GM21526 (cell line): Measurements from ENCODE around the gene RGS19.

ENCODE experiments used
- ATAC-seq: cut with Tn5 transposase; IDR thresholded peaks from one replicate; pipeline ENCODE4 v1.9.1; 2021; ENCODE audit warnings: moderate library complexity; ENCODE audit not compliant: unreplicated experiment, low FRiP score

Gene RGS19

GRCh38 chr20:64108731-64109681 lies 29.7 kb upstream of the RGS19 start:
- no peak for ATAC-seq

- ATAC-seq = no peak
Measured at GRCh38 chr20:64107736-64108457, 28.6 kb upstream of the RGS19 start.

- ATAC-seq = no peak
Measured at GRCh38 chr20:64106981-64107735, 27.8 kb upstream of the RGS19 start, which contains the start of gene NPBWR2. Gene NPBWR2, minus strand, starts transcription at chr20:64107565. Its CDS starts 734 bp downstream, at chr20:64106831.

- no peak for ATAC-seq
Measured at GRCh38 chr20:64106435-64106961, 27.2 kb upstream of the RGS19 start.

- no peak for ATAC-seq
Measured at GRCh38 chr20:64105846-64106434, 26.6 kb upstream of the RGS19 start.

GRCh38 chr20:64104667-64105451 lies 25.5 kb upstream of the RGS19 start:
- ATAC-seq = no peak

GRCh38 chr20:64103871-64104666 lies 24.8 kb upstream of the RGS19 start:
- ATAC-seq = no peak

- ATAC-seq = no peak
Measured at GRCh38 chr20:64102647-64103354, 23.5 kb upstream of the RGS19 start.

- ATAC-seq = no peak
Measured at GRCh38 chr20:64101731-64102621, 22.7 kb upstream of the RGS19 start.

- no peak for ATAC-seq
Measured at GRCh38 chr20:64100946-64101688, 21.8 kb upstream of the RGS19 start.

GRCh38 chr20:64100566-64100888 lies 21.2 kb upstream of the RGS19 start:
- no peak for ATAC-seq

- no peak for ATAC-seq
Measured at GRCh38 chr20:64099880-64100565, 20.7 kb upstream of the RGS19 start.

- no peak for ATAC-seq
Measured at GRCh38 chr20:64099086-64099786, 19.9 kb upstream of the RGS19 start.

- no peak for ATAC-seq
Measured at GRCh38 chr20:64098471-64099013, 19.2 kb upstream of the RGS19 start.

- no peak for ATAC-seq
Measured at GRCh38 chr20:64096535-64096934, 17.2 kb upstream of the RGS19 start.
